Epithelial cell of proximal tubule (primary cell): ENCODE measurements around the gene KRT37. TPM values are rescaled to one million over a fixed set of nuclear protein-coding genes. Genes with fewer than 3 reads are reported as not detected.
"Not testable (repeated sequence)": the region's sequence is repeated elsewhere in the genome, so short reads cannot be mapped to it uniquely, and the experiment has no call there.

Experiments used
- DNase-seq: peaks from one replicate; pipeline ENCODE4 v3.0.0-alpha.2; 2011; ENCODE audit warnings: low read depth
- H3K4me3 ChIP-seq: 2 replicates; pipeline ENCODE4 v1.5.1; 2011; ENCODE audit warnings: low read depth, mild to moderate bottlenecking, low read length
- CTCF ChIP-seq: conservative IDR thresholded peaks from 2 replicates; pipeline ENCODE4 v1.5.1; 2012; ENCODE audit warnings: low read depth, mild to moderate bottlenecking, low read length
- total RNA-seq: library from RNA; depleted of rRNA; stranded (reverse); fragments of >200 nt; gene quantifications from 2 replicates; pipeline ENCODE4 v1.2.3, GENCODE V29; 2015

Gene KRT37
- total RNA-seq, 1 donor from 2014 or later: not detected

- TF ChIP-seq CTCF: no peak
- DNase-seq: no peak
- H3K4me3 ChIP-seq: no peak overlapping the region
Observed at GRCh38 chr17:41428591-41429291, 4.4 kb upstream of the KRT37 start.

- not testable (repeated sequence) for H3K4me3 ChIP-seq, DNase-seq
Observed at GRCh38 chr17:41422586-41422985, 1.8 kb downstream of the KRT37 start.

GRCh38 chr17:41421617-41422016 lies 2.8 kb downstream of the KRT37 start:
- no peak for DNase-seq
- H3K4me3 ChIP-seq: no peak overlapping the region
- TF ChIP-seq CTCF: no peak

GRCh38 chr17:41421116-41421515 lies 3.3 kb downstream of the KRT37 start:
- DNase-seq: peak; percentile 78
- H3K4me3 ChIP-seq: no peak overlapping the region
- TF ChIP-seq CTCF: no peak

- no peak for TF ChIP-seq CTCF
- no peak overlapping the region for H3K4me3 ChIP-seq
- no peak for DNase-seq
Observed at GRCh38 chr17:41420134-41420533, 4.3 kb downstream of the KRT37 start.

- H3K4me3 ChIP-seq: no peak overlapping the region
- no peak for DNase-seq
Observed at GRCh38 chr17:41419716-41420115, 4.7 kb downstream of the KRT37 start.

More at GRCh38 chr17:41419716-41420115, 4.7 kb downstream of the KRT37 start:
- no peak for TF ChIP-seq CTCF
